DND-41 (cell line): Measurements from ENCODE around the gene PLIN3.

Experiments
- ATAC-seq: fragments of 200-7000 bp; cut with Tn5 transposase; 3 replicates; pipeline ENCODE4 v1.9.1; 2021; ENCODE audit warnings: low read depth; ENCODE audit not compliant: insufficient read depth
- DNase-seq: peaks from one replicate; pipeline ENCODE4 v3.0.0-alpha.2; 2020
- H2AFZ ChIP-seq: 2 replicates; pipeline ENCODE4 v1.6.0; 2012; ENCODE audit warnings: low read depth, low read length
- H3K27ac ChIP-seq: 2 replicates; pipeline ENCODE4 v1.5.1; 2012; ENCODE audit warnings: low read length, inconsistent platforms
- H3K27me3 ChIP-seq: fragments of 200-600 bp; sonication (generic); 2 replicates; pipeline ENCODE4 v1.6.0; 2012; ENCODE audit warnings: low read length, mild to moderate bottlenecking, inconsistent platforms; ENCODE audit not compliant: insufficient read depth, poor library complexity
- H3K36me3 ChIP-seq: 2 replicates; pipeline ENCODE4 v1.5.1; 2012; ENCODE audit warnings: low read length, inconsistent platforms; ENCODE audit not compliant: insufficient read depth
- H3K4me1 ChIP-seq: 2 replicates; pipeline ENCODE4 v1.5.1; 2012; ENCODE audit warnings: mild to moderate bottlenecking, low read length; ENCODE audit not compliant: insufficient read depth
- H3K4me2 ChIP-seq: 2 replicates; pipeline ENCODE4 v1.6.0; 2012; ENCODE audit warnings: mild to moderate bottlenecking, moderate library complexity, low read length, inconsistent platforms; ENCODE audit not compliant: insufficient read depth
- H3K4me3 ChIP-seq, 2 experiments: fragments of 200-600 bp in 1 of 2; shearing (Covaris generic) in 1 of 2; 2 replicates each; pipeline ENCODE4 v1.5.1; 2012 to 2016; ENCODE audit warnings: inconsistent platforms in 2 of 2, low read length in 2 of 2, mild to moderate bottlenecking in 2 of 2, low read depth in 1 of 2, moderate library complexity in 1 of 2
- H3K79me2 ChIP-seq: 2 replicates; pipeline ENCODE4 v1.6.0; 2012; ENCODE audit warnings: low read length, inconsistent platforms; ENCODE audit not compliant: insufficient read depth
- H3K9ac ChIP-seq: 2 replicates; pipeline ENCODE4 v1.6.0; 2012; ENCODE audit warnings: low read depth, mild to moderate bottlenecking, inconsistent platforms, low read length, moderate library complexity
- H3K9me3 ChIP-seq: 2 replicates; pipeline ENCODE4 v1.5.1; 2012; ENCODE audit warnings: low read length, moderate library complexity, mild to moderate bottlenecking, inconsistent platforms; ENCODE audit not compliant: insufficient read depth, severe bottlenecking
- H4K20me1 ChIP-seq: 2 replicates; pipeline ENCODE4 v1.6.0; 2012; ENCODE audit warnings: low read length; ENCODE audit not compliant: insufficient read depth
- CTCF ChIP-seq: IDR thresholded peaks from 2 replicates; pipeline ENCODE4 v1.5.1; 2012; ENCODE audit warnings: borderline replicate concordance, low read length, moderate library complexity, mild to moderate bottlenecking; ENCODE audit not compliant: poor library complexity, severe bottlenecking; ENCODE audit errors: extremely low read depth
- EZH2 ChIP-seq: IDR thresholded peaks from 3 replicates; pipeline ENCODE4 v1.6.1; 2012; ENCODE audit warnings: borderline replicate concordance, low read depth, mild to moderate bottlenecking, moderate library complexity, low read length, inconsistent platforms; ENCODE audit not compliant: severe bottlenecking

PLIN3 gene

DNA sequence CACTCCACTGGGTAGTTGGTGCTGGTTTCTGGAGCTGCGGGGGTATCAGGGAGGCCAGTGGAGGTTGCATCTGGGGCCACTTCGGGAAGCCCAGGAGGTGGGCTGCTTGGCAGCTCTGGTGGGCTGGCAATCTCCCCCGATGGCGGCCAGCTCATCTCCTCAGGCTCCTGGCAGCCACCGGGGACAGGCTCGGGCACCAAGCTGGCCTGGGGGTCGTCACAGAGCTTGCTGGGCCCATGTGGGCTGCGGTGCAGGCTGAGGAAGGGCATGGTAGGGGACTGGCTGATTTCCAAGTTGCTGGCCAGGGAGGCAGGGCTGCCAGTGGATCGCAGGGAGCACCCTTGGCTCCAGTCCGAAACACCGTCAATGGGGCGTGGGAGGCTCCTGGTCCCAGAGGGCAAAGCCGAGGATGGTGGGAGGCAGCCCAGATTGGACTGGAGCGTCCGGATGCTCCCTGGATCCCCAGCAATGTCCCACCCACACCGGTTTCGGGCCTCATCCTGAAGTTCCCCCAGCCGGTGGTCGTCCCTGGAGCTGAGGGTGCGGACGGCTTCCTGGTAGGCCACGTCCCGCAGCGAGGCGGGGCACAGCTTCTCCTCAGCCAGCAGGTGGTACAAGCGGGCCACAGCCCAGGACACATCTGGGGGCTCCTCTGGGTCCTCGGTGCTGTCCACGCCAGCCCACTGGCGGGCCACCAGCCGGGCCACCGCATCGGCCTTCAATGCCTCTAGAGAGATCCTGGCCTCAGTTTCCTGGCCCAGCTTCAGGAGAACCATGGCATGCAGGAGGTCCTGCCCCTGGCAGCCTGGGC, 49.8 kb downstream of the PLIN3 start:
- Histone ChIP-seq H4K20me1 (no peaks in the 10 kb centered on the region), H3K27ac (no peak overlapping the region), H2AFZ (no peak overlapping the region), H3K79me2 (peaks cover 4% of the 10 kb centered on the region), H3K4me3 (no peak overlapping the region), H3K9ac (no peak overlapping the region), H3K4me2 (no peak overlapping the region), H3K4me1 (peaks cover 12% of the 10 kb centered on the region), H3K27me3 (no peaks in the 10 kb centered on the region), H3K36me3 (peaks cover 37% of the 10 kb centered on the region), H3K9me3 (no peaks in the 10 kb centered on the region)
- ATAC-seq (no peak), DNase-seq (no peak)
- no peak for TF ChIP-seq EZH2
- TF ChIP-seq CTCF, result no peak

DNA sequence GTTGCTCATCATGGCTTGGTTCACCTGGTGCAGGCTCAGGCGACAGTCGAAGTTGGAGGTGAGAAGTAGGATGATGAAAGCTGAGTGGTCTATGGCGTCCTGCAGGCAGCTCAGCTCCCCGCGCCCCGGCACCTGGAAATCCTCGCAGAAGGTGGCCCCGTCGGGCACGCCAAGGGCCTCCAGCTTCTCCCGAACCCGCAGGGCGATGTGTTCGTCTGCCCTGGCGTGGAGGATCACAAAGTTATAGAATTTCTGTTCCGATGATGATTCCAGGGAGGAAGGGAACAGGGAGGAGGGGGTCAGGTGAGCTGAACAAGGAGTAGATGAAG, 50.6 kb downstream of the PLIN3 start:
- ATAC-seq (no peak), DNase-seq (no peak)
- no peaks in the 10 kb centered on the region for H3K27me3 ChIP-seq
- no peak overlapping the region for H3K4me3 ChIP-seq
- H3K9ac ChIP-seq, result no peak overlapping the region
- no peak overlapping the region for H3K27ac ChIP-seq
- H4K20me1 ChIP-seq, result no peaks in the 10 kb centered on the region
- no peaks in the 10 kb centered on the region for H3K9me3 ChIP-seq
- H3K36me3 ChIP-seq, result peaks cover 34% of the 10 kb centered on the region
- no peak overlapping the region for H3K4me2 ChIP-seq
- H2AFZ ChIP-seq, result no peak overlapping the region
- peaks cover 12% of the 10 kb centered on the region for H3K4me1 ChIP-seq
- no peak for TF ChIP-seq CTCF
- TF ChIP-seq EZH2, result no peak
- no peaks in the 10 kb centered on the region; the same call in 1 of the 2 replicates for H3K79me2 ChIP-seq

- H3K9me3 ChIP-seq, result no peaks in the 10 kb centered on the region
- H3K36me3 ChIP-seq, result peaks cover 34% of the 10 kb centered on the region
- H3K4me1 ChIP-seq, result peaks cover 12% of the 10 kb centered on the region
- H4K20me1 ChIP-seq, result no peaks in the 10 kb centered on the region
- H3K4me2 ChIP-seq, result peak overlapping the region; percentile 69
- peak overlapping the region; percentile 83 for H2AFZ ChIP-seq
- DNase-seq (no peak), ATAC-seq (no peak)
- no peak for TF ChIP-seq CTCF
- no peak for TF ChIP-seq EZH2
- H3K9ac ChIP-seq, result peak overlapping the region; percentile 38; the same call in 1 of the 2 replicates
- peak overlapping the region; percentile 72 for H3K27ac ChIP-seq
- H3K79me2 ChIP-seq, result no peaks in the 10 kb centered on the region; the same call in 1 of the 2 replicates
- H3K4me3 ChIP-seq, result peak overlapping the region in 1 of 2 experiments; percentile 28; a peak in 2 of 4 replicates
- no peaks in the 10 kb centered on the region for H3K27me3 ChIP-seq
Measured at GRCh38 chr19:4816202-4816949, 51.1 kb downstream of the PLIN3 start.
